Right atrium auricular region (tissue), 2 donors: ENCODE data around the gene ADAMTS15. TPM values are rescaled to one million over a fixed set of nuclear protein-coding genes. Genes with fewer than 3 reads are reported as not detected.

ENCODE experiments used
- DNase-seq: peaks from one replicate; pipeline ENCODE4 v3.0.0-alpha.2; 2019; ENCODE audit warnings: low spot score
- H3K27ac ChIP-seq, 2 donors: fragments of 200-600 bp; sonication (generic); 1 replicate in 1 of 2; 2 replicates in 1 of 2; pipeline ENCODE4 v1.5.1; 2016 to 2019
- H3K27me3 ChIP-seq, 2 donors: fragments of 200-600 bp; sonication (generic); one replicate each; pipeline versions ENCODE4 v1.5.1 to v1.6.0; 2017 to 2019
- H3K36me3 ChIP-seq: fragments of 200-600 bp; sonication (generic); one replicate; pipeline ENCODE4 v1.5.1; 2016
- H3K4me1 ChIP-seq, 2 donors: fragments of 200-600 bp; sonication (generic); one replicate each; pipeline versions ENCODE4 v1.5.1 to v1.6.0; 2017 to 2019
- H3K4me3 ChIP-seq, 2 donors: fragments of 200-600 bp; sonication (generic); 1 replicate in 1 of 2; 2 replicates in 1 of 2; pipeline ENCODE4 v1.5.1; 2017 to 2019; ENCODE audit warnings: mild to moderate bottlenecking in 1 of 2, moderate library complexity in 1 of 2
- H3K9me3 ChIP-seq, 2 donors: fragments of 200-600 bp; sonication (generic); one replicate each; pipeline ENCODE4 v1.5.1; 2019
- total RNA-seq, 2 donors: library from RNA; depleted of rRNA; stranded (reverse); fragments of >200 nt; gene quantifications; one replicate each; pipeline ENCODE4 v1.1.0, GENCODE V29; 2016
- TF ChIP-seq, protein P1 (sequence below), 2 donors: fragments of 200-600 bp; sonication (generic); IDR thresholded peaks; one replicate each; pipeline ENCODE4 v1.5.1; 2019; ENCODE audit warnings: antibody characterized with exemption in 2 of 2

Gene ADAMTS15
- total RNA-seq, 2 donors from 2014 or later: 17.5 to 21.2 TPM

DNA sequence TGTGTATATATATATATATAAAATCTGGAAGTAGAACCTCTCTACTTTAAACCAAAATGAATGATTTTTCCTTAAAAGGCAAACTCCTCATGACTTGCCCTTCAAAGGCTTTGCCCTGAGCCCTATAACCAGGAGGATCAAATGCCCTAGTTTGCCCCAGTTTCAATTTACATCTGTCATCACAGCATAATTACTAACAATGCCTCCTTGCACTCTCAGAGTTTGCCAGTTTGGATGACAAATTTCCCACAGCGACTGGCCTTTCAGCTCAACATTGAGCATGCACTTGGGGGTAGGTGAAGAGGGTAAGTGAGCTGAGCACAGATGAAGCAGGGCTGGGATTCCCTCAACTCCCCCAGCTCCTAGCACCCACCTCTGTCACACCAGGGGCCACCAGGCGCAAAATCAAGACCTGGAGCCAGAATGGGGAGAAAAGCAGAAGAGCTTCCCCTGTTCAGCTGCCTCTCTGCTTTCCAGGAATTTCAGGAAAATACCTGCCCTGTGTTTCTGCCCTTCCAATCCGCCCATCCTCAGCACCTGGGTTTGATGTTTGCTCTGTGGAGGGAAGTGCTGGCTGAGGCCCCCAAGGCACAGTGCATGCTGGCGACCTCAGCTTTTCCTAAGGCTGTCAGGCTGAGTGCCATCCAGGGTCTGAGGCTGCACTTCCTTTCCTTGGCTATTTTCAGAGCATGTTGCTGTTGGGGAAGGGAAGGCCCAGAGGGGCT, 67.5 kb downstream of the ADAMTS15 start:
- H3K4me3 ChIP-seq: no peak overlapping the region
- H3K4me1 ChIP-seq: peaks cover 0 to 41% of the 10 kb centered on the region in 2 donors
- H3K36me3 ChIP-seq: no peaks in the 10 kb centered on the region
- H3K9me3 ChIP-seq: no peaks in the 10 kb centered on the region
- no peak for DNase-seq
- no peak overlapping the region for H3K27ac ChIP-seq
- no peaks in the 10 kb centered on the region for H3K27me3 ChIP-seq
- TF ChIP-seq, protein P1, sequence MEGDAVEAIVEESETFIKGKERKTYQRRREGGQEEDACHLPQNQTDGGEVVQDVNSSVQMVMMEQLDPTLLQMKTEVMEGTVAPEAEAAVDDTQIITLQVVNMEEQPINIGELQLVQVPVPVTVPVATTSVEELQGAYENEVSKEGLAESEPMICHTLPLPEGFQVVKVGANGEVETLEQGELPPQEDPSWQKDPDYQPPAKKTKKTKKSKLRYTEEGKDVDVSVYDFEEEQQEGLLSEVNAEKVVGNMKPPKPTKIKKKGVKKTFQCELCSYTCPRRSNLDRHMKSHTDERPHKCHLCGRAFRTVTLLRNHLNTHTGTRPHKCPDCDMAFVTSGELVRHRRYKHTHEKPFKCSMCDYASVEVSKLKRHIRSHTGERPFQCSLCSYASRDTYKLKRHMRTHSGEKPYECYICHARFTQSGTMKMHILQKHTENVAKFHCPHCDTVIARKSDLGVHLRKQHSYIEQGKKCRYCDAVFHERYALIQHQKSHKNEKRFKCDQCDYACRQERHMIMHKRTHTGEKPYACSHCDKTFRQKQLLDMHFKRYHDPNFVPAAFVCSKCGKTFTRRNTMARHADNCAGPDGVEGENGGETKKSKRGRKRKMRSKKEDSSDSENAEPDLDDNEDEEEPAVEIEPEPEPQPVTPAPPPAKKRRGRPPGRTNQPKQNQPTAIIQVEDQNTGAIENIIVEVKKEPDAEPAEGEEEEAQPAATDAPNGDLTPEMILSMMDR (IDR thresholded peaks at IDR 0.05): no peak

DNA sequence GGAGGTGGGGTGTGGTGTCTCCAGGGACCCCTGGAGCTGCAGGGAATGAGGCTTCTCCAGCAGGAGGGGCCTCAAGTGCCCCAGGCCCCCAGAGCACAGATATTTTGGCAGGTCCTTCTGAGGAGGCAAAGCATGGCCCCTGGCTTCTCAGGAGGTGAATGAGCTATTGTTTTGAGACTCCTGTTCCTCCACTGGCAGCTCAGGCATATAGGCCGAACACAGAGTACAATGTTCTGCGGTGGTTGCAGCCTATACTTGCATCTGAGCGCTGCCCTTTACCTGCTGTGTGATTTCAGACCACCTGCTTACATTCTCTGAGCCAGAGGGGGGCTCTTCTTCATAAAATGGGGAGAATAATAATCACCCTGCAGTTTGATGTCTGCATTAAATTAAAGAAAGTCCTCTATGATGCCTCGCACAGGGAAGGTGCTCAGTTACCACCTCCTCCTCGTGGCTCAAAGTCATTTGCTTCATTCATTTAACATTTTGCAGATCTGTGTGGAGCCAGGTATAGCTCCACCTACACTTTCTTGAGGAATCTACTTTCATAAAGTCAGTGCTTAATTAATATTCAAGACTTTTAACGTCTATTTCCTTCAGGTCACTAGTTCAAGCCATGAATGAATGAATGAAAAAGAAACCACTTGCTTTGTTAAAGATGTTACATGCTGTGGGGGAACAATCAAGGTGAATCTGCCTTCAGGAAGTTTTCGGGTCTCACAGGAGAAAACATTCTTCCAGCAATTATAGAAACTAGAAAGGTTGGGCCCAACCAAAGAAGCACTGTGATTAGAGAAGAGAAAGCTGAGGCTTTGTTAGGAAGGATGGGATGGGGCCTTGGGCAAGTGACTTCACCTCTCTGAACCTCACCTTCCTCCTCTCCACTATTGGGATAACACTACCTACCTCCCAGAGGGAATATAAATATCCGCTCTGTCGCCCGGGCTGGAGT, 68.4 kb downstream of the ADAMTS15 start:
- H3K27ac ChIP-seq: no peak overlapping the region
- H3K4me1 ChIP-seq: peaks cover 0 to 49% of the 10 kb centered on the region in 2 donors
- TF ChIP-seq, protein P1 (IDR thresholded peaks at IDR 0.05): no peak
- no peaks in the 10 kb centered on the region for H3K36me3 ChIP-seq
- no peaks in the 10 kb centered on the region for H3K9me3 ChIP-seq
- DNase-seq: no peak
- H3K27me3 ChIP-seq: no peaks in the 10 kb centered on the region
- H3K4me3 ChIP-seq: no peak overlapping the region

DNA sequence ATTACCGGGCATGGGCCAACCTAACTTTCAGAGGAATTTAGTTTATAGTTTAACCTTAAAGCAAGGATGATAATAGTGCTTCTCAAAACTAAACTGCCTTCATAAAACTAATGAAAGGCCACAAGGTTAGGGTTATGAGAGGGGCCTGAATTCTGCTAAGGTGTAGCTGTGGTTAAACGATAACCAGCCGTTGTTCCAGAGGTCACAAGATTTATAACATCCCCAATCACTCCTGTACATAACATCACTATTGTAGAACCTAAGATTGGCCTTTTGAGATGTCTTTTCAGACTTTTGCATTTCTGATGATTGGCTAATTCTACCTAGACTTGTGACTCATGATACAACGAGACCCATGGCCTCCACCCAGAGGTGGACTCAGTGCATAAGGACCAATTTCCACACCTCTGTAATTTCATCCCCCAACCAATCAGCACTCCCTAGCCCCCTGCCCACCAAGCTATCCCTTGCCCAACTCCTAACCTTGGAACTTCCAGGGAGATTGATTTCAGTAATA, 69.8 kb downstream of the ADAMTS15 start:
- H3K27ac ChIP-seq: no peak overlapping the region
- no peak overlapping the region for H3K4me3 ChIP-seq
- H3K27me3 ChIP-seq: no peaks in the 10 kb centered on the region
- H3K36me3 ChIP-seq: no peaks in the 10 kb centered on the region
- TF ChIP-seq, protein P1 (IDR thresholded peaks at IDR 0.05): no peak
- no peak for DNase-seq
- H3K9me3 ChIP-seq: no peaks in the 10 kb centered on the region
- peaks cover 0 to 50% of the 10 kb centered on the region in 2 donors for H3K4me1 ChIP-seq

DNA sequence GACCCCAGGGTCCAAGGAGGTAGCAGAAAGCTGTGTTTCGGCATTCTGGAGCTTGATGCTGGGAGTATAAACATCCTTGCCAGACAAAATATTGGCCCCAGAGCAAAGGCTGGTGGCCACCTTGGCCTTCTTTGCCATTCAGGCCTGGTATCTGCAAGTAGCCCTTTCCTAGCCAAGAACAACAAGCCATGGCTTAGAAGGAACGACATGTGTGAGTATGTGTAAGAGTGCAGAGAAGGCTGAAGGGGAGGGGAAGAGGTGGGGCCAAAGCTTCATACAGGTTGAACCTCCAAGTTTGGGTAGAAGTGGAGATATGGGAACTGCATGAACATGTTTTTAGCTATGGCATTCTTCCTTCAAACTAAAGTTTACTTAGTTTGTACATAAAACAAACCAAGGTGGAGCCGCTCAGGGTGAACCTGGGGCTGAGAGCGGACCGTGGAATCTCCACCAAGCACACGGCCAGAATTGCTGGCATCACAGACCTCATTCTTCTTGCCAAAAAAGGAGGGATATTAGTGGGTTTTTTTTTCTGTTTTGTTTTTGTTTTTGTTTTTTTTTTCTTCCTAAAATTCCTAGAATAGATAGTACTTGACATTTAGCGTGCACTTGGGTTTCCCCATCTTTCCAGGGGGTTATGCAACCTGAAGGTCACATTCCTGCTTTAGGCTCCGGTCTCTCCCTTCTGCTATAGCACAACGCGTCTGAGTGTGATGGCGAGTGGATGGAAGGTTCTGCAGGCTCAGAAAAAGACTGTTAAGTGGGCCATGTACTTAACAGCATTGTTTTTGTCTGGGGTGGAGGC, 70.9 kb downstream of the ADAMTS15 start:
- TF ChIP-seq, protein P1 (IDR thresholded peaks at IDR 0.05): no peak
- H3K4me1 ChIP-seq: peaks cover 0 to 55% of the 10 kb centered on the region in 2 donors
- no peaks in the 10 kb centered on the region for H3K9me3 ChIP-seq
- no peaks in the 10 kb centered on the region for H3K36me3 ChIP-seq
- no peak overlapping the region for H3K4me3 ChIP-seq
- no peak for DNase-seq
- H3K27ac ChIP-seq: peak overlapping the region; percentile 88 to 95
- H3K27me3 ChIP-seq: no peaks in the 10 kb centered on the region

DNA sequence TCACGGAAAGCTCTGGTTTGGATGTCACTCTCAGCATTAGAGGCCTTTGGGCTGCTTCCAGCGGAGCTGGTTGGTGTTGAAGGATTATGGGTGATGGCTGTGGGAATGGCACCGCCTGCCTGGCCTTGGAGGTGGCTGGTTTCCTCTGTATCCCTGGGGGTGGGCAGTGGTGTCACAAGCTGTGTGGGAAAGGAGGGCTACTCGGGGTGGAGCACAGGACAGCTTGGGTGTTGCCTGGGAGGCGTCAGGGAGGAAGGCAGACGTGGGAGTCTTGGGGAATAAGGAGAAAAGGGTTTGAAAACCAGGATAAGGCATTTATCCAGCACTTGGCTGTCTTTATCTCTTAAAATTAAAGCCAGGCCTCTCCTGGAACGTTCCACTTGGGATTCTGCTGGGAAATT, 71.8 kb downstream of the ADAMTS15 start:
- Histone ChIP-seq H3K27me3 (no peaks in the 10 kb centered on the region), H3K4me3 (no peak overlapping the region), H3K36me3 (no peaks in the 10 kb centered on the region), H3K9me3 (no peaks in the 10 kb centered on the region), H3K27ac (peak overlapping the region; percentile 88 to 95), H3K4me1 (peaks cover 0 to 48% of the 10 kb centered on the region in 2 donors)
- peak; percentile 77 for DNase-seq
- TF ChIP-seq, protein P1 (IDR thresholded peaks at IDR 0.05): no peak
